GM18502 (cell line): ENCODE results near the gene NFATC1.

ENCODE experiments used
- ATAC-seq: cut with Tn5 transposase; IDR thresholded peaks from one replicate; pipeline ENCODE4 v1.9.1; 2021; ENCODE audit warnings: mild to moderate bottlenecking; ENCODE audit not compliant: unreplicated experiment, poor library complexity

The NFATC1 gene

DNA sequence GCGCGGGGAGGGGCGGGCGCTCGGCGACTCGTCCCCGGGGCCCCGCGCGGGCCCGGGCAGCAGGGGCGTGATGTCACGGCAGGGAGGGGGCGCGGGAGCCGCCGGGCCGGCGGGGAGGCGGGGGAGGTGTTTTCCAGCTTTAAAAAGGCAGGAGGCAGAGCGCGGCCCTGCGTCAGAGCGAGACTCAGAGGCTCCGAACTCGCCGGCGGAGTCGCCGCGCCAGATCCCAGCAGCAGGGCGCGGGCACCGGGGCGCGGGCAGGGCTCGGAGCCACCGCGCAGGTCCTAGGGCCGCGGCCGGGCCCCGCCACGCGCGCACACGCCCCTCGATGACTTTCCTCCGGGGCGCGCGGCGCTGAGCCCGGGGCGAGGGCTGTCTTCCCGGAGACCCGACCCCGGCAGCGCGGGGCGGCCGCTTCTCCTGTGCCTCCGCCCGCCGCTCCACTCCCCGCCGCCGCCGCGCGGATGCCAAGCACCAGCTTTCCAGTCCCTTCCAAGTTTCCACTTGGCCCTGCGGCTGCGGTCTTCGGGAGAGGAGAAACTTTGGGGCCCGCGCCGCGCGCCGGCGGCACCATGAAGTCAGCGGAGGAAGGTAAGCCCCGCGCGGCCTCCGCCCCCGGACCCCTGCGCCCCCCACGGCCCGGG is at the start of gene NFATC1:
NFATC1 (plus strand) TSS at position 170 of the 644 bp plus-strand sequence; CDS start at position 465, 295 bp downstream.
- ATAC-seq, result no peak

DNA sequence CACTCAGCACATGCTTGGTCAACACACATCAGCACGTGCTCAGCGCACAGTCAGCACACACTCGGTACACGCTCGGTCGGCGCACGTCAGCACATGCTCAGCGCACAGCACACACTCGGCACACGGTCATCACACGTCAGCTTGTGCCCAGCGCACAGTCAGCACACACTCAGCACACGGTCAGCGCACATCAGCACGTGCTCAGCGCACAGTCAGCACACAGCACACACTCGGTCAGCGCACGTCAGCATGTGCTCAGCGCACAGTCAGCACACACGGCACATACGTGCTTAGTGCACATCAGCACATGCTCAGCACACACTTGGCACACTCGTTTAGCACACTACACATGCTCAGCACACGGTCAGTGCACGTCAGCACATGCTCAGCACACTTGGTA is 49.7 kb upstream of the NFATC1 start:
- ATAC-seq, result no peak

DNA sequence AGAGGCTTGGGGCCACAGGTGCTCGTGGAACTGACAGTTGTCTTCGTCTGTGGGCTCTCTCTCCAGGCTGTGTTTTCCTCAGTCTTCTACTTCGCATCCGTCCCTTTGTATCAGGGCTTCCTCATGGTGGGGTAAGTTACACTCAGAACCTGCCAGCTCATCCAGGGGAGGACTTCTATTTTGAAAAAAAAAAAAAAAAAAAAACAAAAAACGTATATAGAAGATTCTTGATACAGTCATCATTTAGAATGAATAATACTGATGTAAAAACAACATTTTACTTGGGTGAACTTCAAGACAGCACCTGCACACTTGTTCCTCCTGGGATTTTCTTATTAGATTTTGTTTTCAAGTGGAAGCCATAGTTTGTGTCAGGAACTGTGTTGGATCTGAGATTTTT is 47.7 kb upstream of the NFATC1 start:
- no peak for ATAC-seq

DNA sequence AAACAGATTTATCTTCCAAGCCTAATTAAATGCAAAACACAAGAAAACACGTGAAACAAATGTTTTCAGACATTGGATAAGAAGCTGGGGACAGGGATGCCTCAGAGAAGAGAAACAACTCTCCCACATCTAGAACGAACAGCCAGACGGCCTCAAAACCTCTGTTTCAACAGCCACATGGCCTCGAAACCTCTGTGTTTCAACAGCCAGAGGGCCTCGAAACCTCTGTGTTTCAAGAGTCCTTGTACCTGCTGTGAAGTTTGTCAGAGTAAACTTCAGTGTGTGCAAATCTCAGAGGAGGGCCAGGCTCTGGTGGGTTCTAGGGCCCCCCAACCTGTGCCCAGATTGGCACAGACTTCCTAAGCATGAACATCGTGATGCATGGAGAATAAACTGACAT is 43.3 kb upstream of the NFATC1 start:
- no peak for ATAC-seq

DNA sequence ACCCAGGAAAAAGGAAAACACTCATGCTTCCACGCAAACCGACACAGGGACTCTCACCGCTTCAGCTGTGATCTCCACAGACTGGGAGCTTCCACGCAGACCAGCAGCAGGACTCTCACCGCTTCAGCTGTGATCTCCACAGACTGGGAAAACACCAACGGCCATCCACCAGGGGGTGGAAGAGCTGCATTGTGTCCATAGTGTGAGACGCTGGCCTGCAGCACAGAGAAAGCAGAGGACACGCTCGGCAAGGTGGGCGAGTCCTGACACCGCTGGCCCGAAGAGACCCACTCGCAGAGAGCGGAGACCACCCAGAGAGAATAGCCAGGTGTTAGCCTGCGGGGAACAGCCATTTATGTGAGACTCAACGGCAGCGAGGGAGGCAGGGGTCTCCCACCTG is 42.5 kb upstream of the NFATC1 start:
- ATAC-seq, result no peak

DNA sequence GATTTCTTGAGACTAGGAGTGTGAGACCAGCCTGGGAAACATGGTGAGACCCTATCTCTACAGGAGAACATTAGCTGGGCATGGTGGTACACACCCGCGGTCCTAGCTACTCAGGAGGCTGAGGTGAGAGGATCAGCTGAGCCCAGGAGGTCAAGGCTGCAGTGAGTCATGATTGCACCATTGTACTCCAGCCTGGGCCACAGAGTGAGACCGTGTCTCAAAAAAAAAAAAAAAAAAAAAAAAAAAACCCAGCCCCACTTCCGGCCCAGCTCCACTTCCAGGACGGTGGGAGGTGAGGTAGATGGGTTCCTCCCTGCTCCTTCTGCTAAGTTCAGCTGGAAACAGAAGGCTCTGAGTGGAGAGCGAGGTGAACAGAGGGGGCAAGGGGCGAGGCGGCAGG is 41.4 kb upstream of the NFATC1 start:
- ATAC-seq, result no peak

DNA sequence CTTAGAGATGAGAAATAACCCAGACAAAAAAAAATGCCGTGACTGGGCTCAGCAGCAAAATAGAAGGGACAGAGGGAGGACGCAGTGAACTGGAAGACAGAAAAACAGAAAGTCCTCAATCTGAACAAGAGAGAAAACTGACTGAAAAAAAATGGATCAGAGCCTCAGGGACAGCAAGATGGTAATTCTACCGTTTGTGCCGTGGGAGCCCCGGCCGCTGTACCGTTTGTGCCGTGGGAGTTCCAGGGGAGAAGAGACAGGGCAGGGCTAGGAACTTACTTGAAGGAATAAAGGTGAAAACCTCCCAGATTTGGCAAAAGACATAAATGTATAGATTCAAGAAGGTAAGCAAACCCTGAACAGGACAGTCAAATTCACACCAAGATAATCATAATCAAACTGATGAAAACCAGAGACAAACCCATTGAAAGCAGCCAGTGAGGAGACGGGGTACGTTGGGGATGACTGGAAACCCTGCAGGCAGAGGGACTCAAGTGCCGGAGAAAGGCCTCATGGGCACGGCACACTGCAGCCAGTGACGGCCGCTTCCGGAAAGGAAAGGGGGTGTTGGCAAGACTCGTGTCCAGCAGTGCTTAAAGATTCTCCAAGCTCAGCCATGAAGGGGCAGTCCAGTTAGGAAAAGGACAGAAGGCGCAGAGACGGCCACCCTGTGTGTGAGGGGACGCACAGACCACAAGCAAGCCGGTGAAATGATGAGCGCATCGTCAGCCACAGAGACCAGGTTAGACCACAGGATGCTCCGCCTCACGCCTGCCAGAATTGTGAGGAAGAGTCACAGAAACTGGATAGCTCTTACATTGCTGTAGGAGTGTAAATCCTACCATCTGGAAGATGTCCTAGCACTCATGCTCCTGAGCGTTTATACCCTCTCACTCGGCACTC is 40.0 kb upstream of the NFATC1 start:
- ATAC-seq, result peak; percentile 44

DNA sequence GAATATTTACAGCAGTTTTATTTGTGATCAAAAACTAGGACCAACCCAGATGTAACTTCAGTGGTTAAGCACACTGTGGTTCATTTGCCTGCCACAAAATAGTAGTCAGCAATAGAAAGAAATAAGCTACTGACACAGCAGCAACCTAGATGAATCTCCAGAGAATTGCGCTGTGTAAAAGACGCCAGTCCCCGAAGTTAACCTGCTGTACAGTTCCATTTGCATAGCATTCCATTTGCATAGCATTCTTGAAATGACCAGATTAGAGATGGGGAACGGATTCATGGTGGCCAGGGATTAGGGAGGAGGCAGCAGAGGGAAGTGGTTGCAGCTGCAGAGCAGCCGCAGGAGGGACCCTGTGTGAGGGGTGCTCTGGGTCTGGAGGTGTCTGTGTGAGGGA is 39.3 kb upstream of the NFATC1 start:
- peak; percentile 95 for ATAC-seq

DNA sequence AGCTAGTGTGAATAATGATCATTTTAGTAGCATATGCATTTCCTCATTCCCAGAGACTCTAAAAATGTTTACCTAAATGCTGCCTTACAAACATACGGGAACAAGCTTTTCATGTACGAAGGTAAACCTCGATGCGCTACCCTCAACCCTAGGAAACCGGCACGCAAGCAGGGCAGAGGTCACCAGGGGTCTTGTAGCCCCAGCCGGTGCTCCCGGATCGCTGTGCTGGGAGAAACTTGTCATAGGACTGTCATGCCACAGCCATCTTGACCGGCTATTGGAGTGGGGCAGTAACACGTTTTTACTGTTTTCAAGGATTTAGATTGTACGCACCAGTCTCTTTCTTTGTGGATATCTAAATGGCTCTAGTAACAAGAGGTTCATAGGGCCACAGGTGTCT is 34.8 kb upstream of the NFATC1 start:
- ATAC-seq, result no peak

DNA sequence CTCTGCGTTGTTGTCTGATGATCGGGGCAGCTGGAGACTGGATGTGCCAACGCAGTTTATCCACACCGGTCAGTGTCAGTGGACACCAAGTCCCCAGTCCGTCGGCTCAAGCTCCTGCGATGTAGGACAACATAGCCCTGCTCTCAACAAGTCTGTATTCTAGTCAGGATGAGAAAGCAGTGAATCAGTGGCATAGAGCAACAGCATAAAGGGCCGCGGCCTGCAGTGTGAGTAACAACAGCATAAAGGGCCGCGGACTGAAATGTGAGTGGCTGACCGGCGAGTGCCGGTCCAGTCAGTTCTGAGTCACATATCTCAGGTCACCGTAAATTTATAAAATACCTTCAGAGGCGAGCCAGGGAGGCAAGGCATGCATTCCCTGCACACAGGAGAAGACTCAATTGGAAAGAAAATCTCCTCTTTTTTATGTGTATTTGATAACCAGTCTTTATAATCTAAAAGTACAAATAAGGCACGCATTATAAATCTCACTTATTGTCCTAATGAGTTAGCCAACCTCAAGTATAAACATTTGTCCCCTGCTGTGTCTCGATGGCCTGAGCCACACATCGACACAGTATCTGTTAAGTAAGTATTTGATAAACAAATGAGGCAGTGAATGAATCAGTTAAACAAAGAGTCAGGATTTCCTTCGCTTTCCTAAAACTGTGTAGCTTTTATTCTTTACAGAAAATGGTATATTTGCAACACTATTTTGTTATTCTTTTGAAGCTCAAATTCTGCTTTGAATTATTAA is 33.8 kb upstream of the NFATC1 start:
- no peak for ATAC-seq

DNA sequence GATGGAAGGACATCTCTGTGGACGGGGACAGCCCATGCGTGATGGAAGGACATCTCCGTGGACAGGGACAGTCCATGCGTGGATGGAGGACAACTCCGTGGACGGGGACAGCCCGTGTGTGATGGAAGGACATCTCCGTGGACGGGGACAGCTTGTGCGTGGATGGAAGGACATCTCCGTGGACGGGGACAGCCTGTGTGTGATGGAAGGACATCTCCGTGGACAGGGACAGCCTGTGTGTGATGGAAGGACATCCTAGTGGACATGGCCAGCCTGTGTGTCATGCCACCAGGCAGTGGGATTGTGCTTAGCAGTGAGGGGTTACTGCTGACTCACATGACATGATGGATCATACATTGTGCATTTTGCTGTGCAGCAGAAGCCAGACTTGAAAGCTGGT is 30.0 kb upstream of the NFATC1 start:
- no peak for ATAC-seq

DNA sequence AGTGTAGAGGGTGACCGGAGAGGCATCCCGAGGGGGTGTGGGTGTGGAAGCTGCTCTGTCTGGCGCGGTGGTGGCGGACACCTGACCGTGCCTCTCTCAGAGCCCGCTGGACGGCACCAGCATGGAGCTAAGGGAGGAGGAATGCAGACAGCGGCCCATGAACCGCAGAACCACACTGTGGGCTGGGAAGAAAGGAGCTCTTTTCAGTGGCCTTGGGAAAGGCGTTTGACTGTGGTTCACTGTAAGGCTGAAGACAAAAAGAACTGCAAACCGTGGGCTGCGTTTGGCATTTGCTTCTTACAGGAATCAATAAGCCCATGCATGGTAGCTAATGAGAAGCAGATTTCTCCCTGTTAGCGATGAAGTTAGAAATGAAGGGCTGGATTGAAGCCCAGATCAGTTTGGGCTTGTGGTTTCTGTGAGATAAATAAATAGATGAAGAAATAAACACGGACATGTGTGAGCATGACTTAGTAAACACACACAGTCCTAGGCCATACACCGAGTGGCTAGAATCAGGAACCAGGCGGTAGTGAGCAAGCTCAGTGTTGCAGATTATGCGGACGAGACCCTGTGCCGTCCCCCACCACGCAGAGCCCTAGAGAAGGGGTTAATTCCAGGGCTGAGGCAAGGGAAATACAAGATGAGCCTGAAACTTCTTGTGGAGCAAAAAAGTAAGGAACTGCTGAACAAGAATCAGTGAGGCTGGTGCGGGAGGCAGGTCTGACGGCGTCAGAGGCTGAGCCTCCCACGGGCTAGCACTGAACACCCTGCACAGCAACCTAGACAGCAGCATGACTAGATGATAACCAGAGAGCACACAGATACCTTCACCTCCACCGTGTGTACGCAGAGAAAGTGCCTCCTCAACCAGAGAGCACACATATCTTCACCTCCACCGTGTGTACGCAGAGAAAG is 29.3 kb upstream of the NFATC1 start:
- ATAC-seq, result no peak

DNA sequence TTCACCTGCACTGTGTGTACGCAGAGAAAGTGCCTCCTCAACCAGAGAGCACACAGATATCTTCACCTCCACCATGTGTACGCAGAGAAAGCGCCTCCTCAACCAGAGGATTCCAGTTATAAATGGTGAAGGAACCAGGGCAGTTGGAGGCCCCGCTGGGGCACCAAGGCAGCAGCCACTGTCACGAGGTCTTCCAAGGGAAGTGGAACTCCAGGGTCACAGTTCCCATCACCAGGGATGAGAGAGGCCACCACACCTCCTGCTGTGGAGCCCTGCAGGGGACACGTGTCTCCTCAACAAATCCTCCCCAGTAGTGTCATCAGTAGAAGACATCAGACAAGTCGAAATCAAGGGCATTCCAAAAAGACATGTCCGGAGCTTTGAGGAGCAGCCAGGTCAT is 28.2 kb upstream of the NFATC1 start:
- ATAC-seq, result no peak

DNA sequence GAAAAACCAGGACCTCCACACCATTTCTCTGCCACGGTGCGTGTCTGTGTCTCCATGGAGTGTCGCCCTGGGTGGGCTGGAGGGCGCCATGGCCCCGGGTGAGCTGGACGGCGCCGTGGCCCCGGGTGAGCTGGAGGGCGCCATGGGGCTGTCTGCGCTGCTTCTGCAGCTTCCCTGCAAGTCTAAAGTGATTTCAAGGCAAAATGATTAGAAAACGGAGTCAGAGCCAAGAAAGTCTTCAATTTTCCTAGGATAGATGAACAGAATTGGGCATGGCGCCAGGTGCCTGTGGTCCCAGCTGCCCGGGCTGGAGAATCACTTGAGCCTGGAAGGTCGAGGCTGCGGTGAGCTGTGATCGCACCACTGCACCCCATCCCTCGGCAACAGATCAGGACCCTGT is 27.7 kb upstream of the NFATC1 start:
- ATAC-seq, result no peak

DNA sequence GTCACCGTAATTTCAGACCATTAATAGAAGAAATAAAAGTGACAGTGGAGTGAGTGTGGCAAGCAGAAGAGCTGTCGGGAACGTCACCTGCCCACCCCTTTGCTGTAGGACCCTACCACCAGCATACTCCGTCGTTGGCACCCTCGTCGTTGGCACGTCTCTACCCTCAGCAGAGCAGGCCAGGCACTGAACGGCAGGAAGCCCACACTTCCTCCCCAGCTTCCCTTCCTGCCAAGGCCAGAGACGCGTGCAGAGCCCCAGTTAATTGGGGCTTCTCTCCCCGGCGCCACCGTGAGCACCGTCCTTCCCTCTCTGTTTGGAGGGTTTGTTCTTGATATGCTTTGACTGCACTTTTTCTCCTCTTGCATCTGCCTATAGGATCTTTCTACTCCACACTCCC is 27.0 kb upstream of the NFATC1 start:
- ATAC-seq, result no peak

DNA sequence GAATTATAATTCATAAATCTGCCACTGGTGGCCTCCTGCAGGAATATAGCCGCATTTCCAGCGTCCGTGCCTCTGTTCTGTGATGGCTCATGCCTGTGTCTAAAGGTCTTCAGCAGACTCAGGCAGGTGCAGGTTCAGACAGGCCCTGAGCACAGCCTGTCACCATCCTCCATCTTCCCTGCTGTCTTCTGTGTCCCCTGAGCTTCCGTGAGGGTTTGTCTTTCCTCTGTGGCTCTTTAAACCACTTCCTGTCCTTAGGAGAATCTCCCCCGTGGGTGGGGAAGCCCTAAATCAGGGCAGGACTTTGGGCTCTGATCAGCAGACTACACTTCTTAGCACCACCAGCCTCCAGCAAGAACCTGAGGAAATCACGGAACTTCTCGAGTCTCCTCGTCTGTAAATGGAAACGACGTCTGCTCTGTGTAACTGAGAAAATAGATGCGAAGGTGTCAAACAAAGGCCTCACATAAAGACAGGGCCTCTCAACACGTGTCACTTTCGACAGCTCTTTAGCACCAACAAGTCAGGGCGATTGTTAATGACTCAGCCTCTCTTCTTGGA is 24.1 kb upstream of the NFATC1 start:
- ATAC-seq, result peak; percentile 49

DNA sequence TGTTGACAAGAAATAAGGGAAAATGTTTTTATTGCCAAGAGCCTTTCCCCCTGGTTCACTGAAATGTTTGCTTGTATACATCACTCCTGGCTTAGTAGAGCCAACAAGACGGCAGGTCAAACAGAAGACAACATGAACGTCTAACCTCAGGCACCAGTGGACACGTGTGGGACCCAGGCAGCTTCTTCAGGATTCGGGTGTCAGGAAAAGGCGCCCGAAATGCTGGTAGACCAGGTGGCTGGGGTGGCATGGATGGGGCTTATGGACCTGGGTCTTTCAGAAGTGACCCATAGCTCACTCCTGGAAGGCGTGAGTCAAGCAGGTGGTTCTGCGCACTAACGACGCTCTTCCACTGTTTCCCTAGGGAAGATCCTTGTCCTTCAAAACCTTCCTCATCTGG is 23.3 kb upstream of the NFATC1 start:
- no peak for ATAC-seq

DNA sequence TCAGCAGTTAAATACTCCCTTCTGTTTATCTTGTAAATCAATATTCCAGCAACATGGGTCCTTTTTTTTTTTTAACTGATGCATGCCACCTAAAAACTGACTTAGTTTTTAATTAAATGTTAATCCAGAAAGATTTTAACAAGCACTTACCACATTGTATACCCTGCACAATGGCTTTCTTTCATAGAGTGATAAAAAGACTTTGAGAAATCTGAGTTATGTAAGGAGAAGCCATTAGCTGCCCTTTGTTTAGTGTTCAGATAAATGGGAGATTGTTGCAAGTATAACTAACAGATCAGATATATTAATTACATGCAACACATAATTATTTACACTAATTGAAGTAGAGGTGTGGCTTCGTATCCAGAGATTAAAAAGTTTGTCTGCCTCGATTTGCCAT is 22.7 kb upstream of the NFATC1 start:
- ATAC-seq, result no peak

DNA sequence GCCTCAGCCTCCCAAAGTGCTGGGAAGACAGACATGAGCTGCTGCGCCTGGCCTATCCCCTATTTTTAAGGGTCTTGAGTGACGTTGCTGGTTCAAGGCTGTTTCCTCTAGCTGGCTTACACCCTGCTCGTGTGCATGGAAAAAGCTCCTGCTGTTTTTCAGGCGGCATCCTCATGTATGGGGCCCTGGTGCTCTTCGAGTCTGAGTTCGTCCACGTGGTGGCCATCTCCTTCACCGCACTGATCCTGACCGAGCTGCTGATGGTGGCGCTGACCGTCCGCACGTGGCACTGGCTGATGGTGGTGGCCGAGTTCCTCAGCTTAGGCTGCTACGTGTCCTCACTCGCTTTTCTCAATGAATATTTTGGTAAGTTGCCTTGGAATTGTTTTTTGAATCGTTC is 22.0 kb upstream of the NFATC1 start:
- ATAC-seq, result no peak
